IMR-90 (cell line): ENCODE results near the gene DPEP1. TPM values are rescaled to one million over a fixed set of nuclear protein-coding genes. Genes with fewer than 3 reads are reported as not detected.

Experiments
- ATAC-seq: fragments of 200-7000 bp; cut with Tn5 transposase; 2 replicates; pipeline ENCODE4 v1.9.1; 2020; ENCODE audit warnings: low read depth, mild to moderate bottlenecking, moderate library complexity
- BruUV-seq: library from RNA; stranded (reverse); fragments of 400-500 nt; replicated peaks from 2 replicates; lab custom pipeline; 2021; lab: Mats Ljungman, UMichigan
- CTCF ChIA-PET: fragments of 300-600 bp; formaldehyde crosslinking; extraction: SDS; loops from one replicate; lab custom pipeline; 2021; ENCODE audit warnings: antibody characterized with exemption; lab: Yijun Ruan, JAX
- POLR2A ChIA-PET: fragments of 300-600 bp; sonication (Branson Sonifier 250); formaldehyde crosslinking; loops from one replicate; lab custom pipeline; 2022; ENCODE audit warnings: antibody characterized with exemption; ENCODE audit not compliant: unreplicated experiment; lab: Charles Lee
- DNase-seq: peaks from one replicate; pipeline ENCODE4 v3.0.0; 2013
- H2AFZ ChIP-seq: replicated peaks from 2 replicates; pipeline ENCODE3; 2013; ENCODE audit warnings: low read length, mild to moderate bottlenecking; ENCODE audit not compliant: poor library complexity
- H2AK5ac ChIP-seq: 2 replicates; pipeline ENCODE4 v1.6.1; 2013; ENCODE audit warnings: low read depth, low read length, inconsistent platforms
- H2AK9ac ChIP-seq: replicated peaks from 2 replicates; pipeline ENCODE3; 2013; ENCODE audit warnings: mild to moderate bottlenecking, low read depth, low read length, moderate library complexity; ENCODE audit not compliant: poor library complexity
- H2BK120ac ChIP-seq: 2 replicates; pipeline ENCODE4 v1.6.1; 2013; ENCODE audit warnings: low read depth, low read length, inconsistent platforms
- H2BK15ac ChIP-seq: 3 replicates; pipeline ENCODE4 v1.6.1; 2013; ENCODE audit warnings: low read depth, low read length, inconsistent platforms
- H2BK20ac ChIP-seq: 2 replicates; pipeline ENCODE4 v1.6.1; 2013; ENCODE audit warnings: low read depth, mild to moderate bottlenecking, inconsistent platforms, low read length, moderate library complexity
- H2BK5ac ChIP-seq: 2 replicates; pipeline ENCODE4 v1.6.1; 2013; ENCODE audit warnings: mild to moderate bottlenecking, low read depth, low read length, inconsistent platforms; ENCODE audit not compliant: poor library complexity, severe bottlenecking
- H3K14ac ChIP-seq: replicated peaks from 2 replicates; pipeline ENCODE4 v1.6.1; 2013; ENCODE audit warnings: low read depth, low read length, inconsistent platforms
- H3K18ac ChIP-seq: 2 replicates; pipeline ENCODE4 v1.6.1; 2013; ENCODE audit warnings: low read depth, low read length, control low read depth
- H3K23ac ChIP-seq: 2 replicates; pipeline ENCODE4 v1.6.1; 2013; ENCODE audit warnings: low read depth, low read length, inconsistent platforms
- H3K27ac ChIP-seq: 2 replicates; pipeline ENCODE4 v1.5.1; 2013; ENCODE audit warnings: mild to moderate bottlenecking, control low read depth, low read length; ENCODE audit not compliant: insufficient read depth
- H3K27me3 ChIP-seq: 2 replicates; pipeline ENCODE4 v1.6.1; 2013; ENCODE audit warnings: low read length; ENCODE audit not compliant: control insufficient read depth, insufficient read depth
- H3K36me3 ChIP-seq: 2 replicates; pipeline ENCODE4 v1.6.1; 2013; ENCODE audit warnings: low read length, mixed read lengths; ENCODE audit not compliant: control insufficient read depth, insufficient read depth
- H3K4ac ChIP-seq: 2 replicates; pipeline ENCODE4 v1.6.1; 2013; ENCODE audit warnings: low read depth, low read length, inconsistent platforms
- H3K4me1 ChIP-seq: 2 replicates; pipeline ENCODE4 v1.6.1; 2013; ENCODE audit warnings: low read length, mixed read lengths; ENCODE audit not compliant: control insufficient read depth, insufficient read depth
- H3K4me2 ChIP-seq: 2 replicates; pipeline ENCODE4 v1.6.1; 2013; ENCODE audit warnings: low read depth, mild to moderate bottlenecking, control low read depth, low read length, moderate library complexity
- H3K4me3 ChIP-seq: 2 replicates; pipeline ENCODE4 v1.5.1; 2013; ENCODE audit warnings: low read depth, mild to moderate bottlenecking, control low read depth, low read length, moderate library complexity; ENCODE audit not compliant: insufficient read depth
- H3K56ac ChIP-seq: 2 replicates; pipeline ENCODE4 v1.6.1; 2013; ENCODE audit warnings: low read length, inconsistent platforms; ENCODE audit not compliant: insufficient read depth; ENCODE audit errors: extremely low read depth
- H3K79me1 ChIP-seq, 2 experiments: 2 replicates each; pipeline ENCODE4 v1.6.1; 2013; ENCODE audit warnings: low read length in 2 of 2, inconsistent platforms in 1 of 2, low read depth in 1 of 2
- H3K9ac ChIP-seq: 2 replicates; pipeline ENCODE4 v1.6.1; 2013; ENCODE audit warnings: low read depth, low read length, control low read depth
- H3K9me1 ChIP-seq: 2 replicates; pipeline ENCODE4 v1.6.1; 2013; ENCODE audit warnings: low read length, inconsistent platforms; ENCODE audit not compliant: insufficient read depth
- H3K9me3 ChIP-seq: 2 replicates; pipeline ENCODE4 v1.6.1; 2013; ENCODE audit warnings: low read length; ENCODE audit not compliant: control insufficient read depth, insufficient read depth
- H4K20me1 ChIP-seq: 2 replicates; pipeline ENCODE4 v1.6.1; 2013; ENCODE audit warnings: low read length, inconsistent platforms; ENCODE audit not compliant: insufficient read depth
- H4K5ac ChIP-seq: 2 replicates; pipeline ENCODE4 v1.6.1; 2013; ENCODE audit warnings: mild to moderate bottlenecking, low read depth, low read length, control low read depth
- H4K8ac ChIP-seq, 2 experiments: 2 replicates each; pipeline ENCODE4 v1.6.1; 2013; ENCODE audit warnings: low read depth in 2 of 2, low read length in 2 of 2, control low read depth in 1 of 2, inconsistent platforms in 1 of 2
- H4K91ac ChIP-seq: 2 replicates; pipeline ENCODE4 v1.6.1; 2013; ENCODE audit warnings: low read depth, low read length, inconsistent platforms; ENCODE audit not compliant: insufficient read depth
- BHLHE40 ChIP-seq: fragments of 150-350 bp; IDR thresholded peaks from 2 replicates; pipeline ENCODE4 v1.6.1; 2016; ENCODE audit warnings: mild to moderate bottlenecking, low read depth, low read length
- MXI1 ChIP-seq: IDR thresholded peaks from 2 replicates; pipeline ENCODE4 v1.6.1; 2012; ENCODE audit warnings: low read depth, mild to moderate bottlenecking, low read length, moderate library complexity, borderline replicate concordance
- NFE2L2 ChIP-seq: fragments of 150-350 bp; IDR thresholded peaks from 2 replicates; pipeline ENCODE4 v1.6.1; 2016; ENCODE audit warnings: low read depth, mild to moderate bottlenecking, low read length
- POLR2A ChIP-seq: IDR thresholded peaks from 2 replicates; pipeline ENCODE4 v1.6.1; 2012; ENCODE audit warnings: mild to moderate bottlenecking, low read depth, low read length
- RAD21 ChIP-seq: IDR thresholded peaks from 2 replicates; pipeline ENCODE4 v1.6.1; 2012; ENCODE audit warnings: low read length, improper control_type of control experiment
- USF2 ChIP-seq: fragments of 150-350 bp; IDR thresholded peaks from 2 replicates; pipeline ENCODE4 v1.6.1; 2017; ENCODE audit warnings: mild to moderate bottlenecking, antibody characterized with exemption, low read length, low read depth
- WGBS, 2 experiments: methylation state at CpG; one replicate each; pipeline versions ENCODE4 v1.1.5 to v1.1.7; 2013; ENCODE audit warnings: missing lambda C conversion rate in 2 of 2; ENCODE audit not compliant: insufficient read length in 1 of 2; ENCODE audit errors: extremely low coverage in 2 of 2; 5-methylcytosine and 5-hydroxymethylcytosine counted together
- dilution Hi-C: fragments of 300-500 bp; cut with HindIII; formaldehyde crosslinking; loops from one replicate; pipeline ENCODE4 v1.14.3; 2018; ENCODE audit warnings: low sequenced_read_pairs; ENCODE audit not compliant: unreplicated experiment
- in situ Hi-C: fragments of 300-500 bp; cut with MboI; formaldehyde crosslinking; loops from 3 replicates; pipeline ENCODE4 v1.14.3; 2019; ENCODE audit warnings: low sequenced_read_pairs, inconsistent platforms, mixed read lengths
- intact Hi-C: fragments of 100-400 bp; cut with micrococcal nuclease; formaldehyde crosslinking; loops from 2 replicates; pipeline ENCODE4 v1.10.0; 2022
- polyA plus RNA-seq, 3 experiments: library from polyadenylated mRNA; depleted of rRNA; stranded (reverse); fragments of >200 nt; gene quantifications; 2 replicates each; pipeline ENCODE4 v1.2.3, GENCODE V29; 2012; ENCODE audit warnings: low replicate concordance in 1 of 3
- total RNA-seq: library from RNA; depleted of rRNA; stranded (reverse); fragments of >200 nt; gene quantifications from 2 replicates; pipeline ENCODE4 v1.2.3, GENCODE V29; 2012; rRNA removed

DPEP1 gene
- total and polyA plus RNA-seq, 2 of the 4 experiments (the other 2 are of a cell fraction), result not detected

GRCh38 chr16:89687092-89687940, 73.9 kb downstream of the DPEP1 start:
- peaks cover 22% of the 10 kb centered on the region for H3K36me3 ChIP-seq
- H2BK15ac ChIP-seq, result no peak overlapping the region; the same call in 2 of the 3 replicates
- H3K4me1 ChIP-seq, result peaks cover 3% of the 10 kb centered on the region
- peak overlapping the region; percentile 54 for H3K14ac ChIP-seq
- peaks cover 28 to 36% of the 10 kb centered on the region in 2 experiments for H3K79me1 ChIP-seq
- H4K5ac ChIP-seq, result peak overlapping the region; percentile 4; the same call in 1 of the 2 replicates
- H3K4ac ChIP-seq, result peak overlapping the region; percentile 48
- peak overlapping the region; percentile 99 for H2AK9ac ChIP-seq
- H2BK20ac ChIP-seq, result 0 out of 2 replicates have a peak overlapping the region, but pooled peaks have one; percentile 34
- H4K20me1 ChIP-seq, result no peaks in the 10 kb centered on the region; the same call in 1 of the 2 replicates
- WGBS, 2 experiments, result 15% methylated on average over 18 of the region's 42 CpGs; no CpG with 5 or more reads in 1 of the 2 experiments
- no peak overlapping the region; the same call in 1 of the 2 replicates for H2BK120ac ChIP-seq
- H4K91ac ChIP-seq, result peak overlapping the region; percentile 69
- dilution Hi-C loops (no loop called here), in situ Hi-C loops (no loop called here), intact Hi-C loops (no loop called here)
- peak overlapping the region; percentile 74 for H3K9ac ChIP-seq
- peaks cover 6% of the 10 kb centered on the region; the same call in 1 of the 2 replicates for H3K9me1 ChIP-seq
- H2BK5ac ChIP-seq, result peak overlapping the region; percentile 61
- H3K27me3 ChIP-seq, result no peaks in the 10 kb centered on the region
- peaks cover 3% of the 10 kb centered on the region; the same call in 1 of the 2 replicates for H3K9me3 ChIP-seq
- ATAC-seq, result peak; percentile 38
- peak overlapping the region; percentile 32; the same call in 1 of the 2 replicates for H3K56ac ChIP-seq
- ChIA-PET CTCF (interaction anchor here (0.6 to 1.5 kb wide), 2 partner anchors 12 to 16 kb away, joined by 3 read pairs; no protein-coding TSS in a partner anchor), POLR2A (interaction anchor here (0.5 to 0.6 kb wide), 2 partner anchors 191 to 238 kb away, joined by 4 to 11 read pairs; no protein-coding TSS in a partner anchor)
- H3K18ac ChIP-seq, result no peak overlapping the region
- TF ChIP-seq POLR2A (peak; percentile 11; the same call in 1 of the 2 replicates), NFE2L2 (no peak), USF2 (peak; percentile 41), RAD21 (no peak), BHLHE40 (peak; percentile 42; the same call in 1 of the 2 replicates), MXI1 (peak; percentile 87; the same call in 1 of the 2 replicates)
- H3K4me2 ChIP-seq, result peak overlapping the region; percentile 94
- peak overlapping the region; percentile 69 for H3K27ac ChIP-seq
- DNase-seq, result peak; percentile 52
- BruUV-seq, result no TSS peak
- H2AFZ ChIP-seq, result peak overlapping the region; percentile 100
- peak overlapping the region; percentile 78 for H3K4me3 ChIP-seq
- H3K23ac ChIP-seq, result peak overlapping the region; percentile 38; the same call in 1 of the 2 replicates
- peak overlapping the region; percentile 81; the same call in 1 of the 2 replicates for H2AK5ac ChIP-seq
- H4K8ac ChIP-seq, result peak overlapping the region; percentile 68 to 83

Other genes starting within 250 kb of the DPEP1 start
- 28.1 and 46.8 TPM in 2 replicates for gene ANKRD11, start 123.1 kb upstream of the DPEP1 start, total RNA-seq
- 67.8 and 71.9 TPM in 2 replicates for gene ANKRD11, start 123.1 kb upstream of the DPEP1 start, polyA plus RNA-seq (2012; rRNA removed)
- 95.3 and 96.8 TPM in 2 replicates for gene SPG7, start 105.2 kb upstream of the DPEP1 start, total RNA-seq
- gene SPG7, start 105.2 kb upstream of the DPEP1 start, polyA plus RNA-seq (2012; rRNA removed), result 82.8 and 94.6 TPM in 2 replicates
- gene RPL13, start 53.0 kb upstream of the DPEP1 start, total RNA-seq, result 1,549 and 2,098 TPM in 2 replicates
- 3,527 and 5,396 TPM in 2 replicates for gene RPL13, start 53.0 kb upstream of the DPEP1 start, polyA plus RNA-seq (2012; rRNA removed)
- gene CPNE7, start 37.9 kb upstream of the DPEP1 start, total RNA-seq, result 5.0 and 5.4 TPM in 2 replicates
- 17.4 and 17.7 TPM in 2 replicates for gene CPNE7, start 37.9 kb upstream of the DPEP1 start, polyA plus RNA-seq (2012; rRNA removed)
- gene CHMP1A, start 44.1 kb downstream of the DPEP1 start, total RNA-seq, result 99.8 and 113 TPM in 2 replicates
- 97.3 and 112 TPM in 2 replicates for gene CHMP1A, start 44.1 kb downstream of the DPEP1 start, polyA plus RNA-seq (2012; rRNA removed)
- gene SPATA33, start 44.2 kb downstream of the DPEP1 start, total RNA-seq, result 0.90 and 1.1 TPM in 2 replicates
- gene SPATA33, start 44.2 kb downstream of the DPEP1 start, polyA plus RNA-seq (2012; rRNA removed), result 3.2 and 3.4 TPM in 2 replicates
- 18.6 and 19.5 TPM in 2 replicates for gene CDK10, start 73.0 kb downstream of the DPEP1 start, total RNA-seq
- gene CDK10, start 73.0 kb downstream of the DPEP1 start, polyA plus RNA-seq (2012; rRNA removed), result 61.8 and 65.3 TPM in 2 replicates
- 4.8 and 5.0 TPM in 2 replicates for gene SPATA2L, start 88.1 kb downstream of the DPEP1 start, total RNA-seq
- gene SPATA2L, start 88.1 kb downstream of the DPEP1 start, polyA plus RNA-seq (2012; rRNA removed), result 6.9 and 8.8 TPM in 2 replicates
- gene VPS9D1, start 107.3 kb downstream of the DPEP1 start, total RNA-seq, result 1.8 and 1.9 TPM in 2 replicates
- gene VPS9D1, start 107.3 kb downstream of the DPEP1 start, polyA plus RNA-seq (2012; rRNA removed), result 20.3 and 27.0 TPM in 2 replicates
- gene ZNF276, start 107.9 kb downstream of the DPEP1 start, total RNA-seq, result 4.1 and 4.2 TPM in 2 replicates
- gene ZNF276, start 107.9 kb downstream of the DPEP1 start, polyA plus RNA-seq (2012; rRNA removed), result 18.6 and 19.1 TPM in 2 replicates
- gene FANCA, start 203.0 kb downstream of the DPEP1 start, total RNA-seq, result 13.3 and 13.9 TPM in 2 replicates
- 24.4 and 24.7 TPM in 2 replicates for gene FANCA, start 203.0 kb downstream of the DPEP1 start, polyA plus RNA-seq (2012; rRNA removed)
- 0.56 and 0.72 TPM in 2 replicates for gene SPIRE2, start 214.8 kb downstream of the DPEP1 start, total RNA-seq
- 1.6 and 1.9 TPM in 2 replicates for gene SPIRE2, start 214.8 kb downstream of the DPEP1 start, polyA plus RNA-seq (2012; rRNA removed)